ENCODE data around the gene DLD. TPM values are rescaled to one million over a fixed set of nuclear protein-coding genes. Genes with fewer than 3 reads are reported as not detected.

DLD gene
- total RNA-seq, 1 experiment from 2014 or later = 58.0 TPM

DNA sequence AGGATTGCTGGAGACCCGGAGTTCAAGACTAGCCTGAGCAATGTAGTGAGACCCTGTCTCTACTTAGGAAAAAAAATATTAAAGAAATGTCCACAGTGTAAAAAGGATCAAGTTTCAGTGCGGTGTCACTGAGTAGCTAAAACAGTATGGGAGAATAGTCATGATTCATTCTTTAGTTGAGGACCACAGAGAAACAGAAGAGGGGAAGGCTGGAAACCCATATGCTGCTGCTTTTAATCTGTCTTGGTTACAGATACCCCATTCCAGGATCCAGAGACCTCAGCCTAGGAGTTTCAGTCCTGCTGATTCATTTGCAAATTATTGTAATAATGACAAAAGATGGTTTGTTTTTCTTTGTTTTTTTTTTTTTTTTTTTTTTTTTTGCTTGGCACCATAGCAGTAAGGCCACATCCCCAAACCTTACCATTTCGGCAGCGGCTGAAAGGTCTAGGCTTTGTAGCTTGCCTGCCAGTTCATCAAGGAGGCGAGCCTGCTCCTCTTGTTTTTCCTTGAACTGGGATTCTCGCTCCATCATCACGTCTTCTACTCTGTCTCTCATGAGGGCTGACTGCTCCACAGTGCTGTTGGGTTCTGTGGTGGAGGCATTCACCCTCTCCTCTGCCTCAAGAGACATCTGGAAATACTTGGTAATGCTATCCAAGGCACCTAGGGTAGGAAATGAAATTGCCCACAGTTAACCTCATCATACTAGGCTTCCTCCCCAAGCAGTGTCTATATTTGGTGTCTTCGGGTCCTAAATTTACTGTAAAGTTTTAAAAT is 44.2 kb downstream of the DLD start:
- CTCF ChIA-PET = interaction anchor here (0.6 kb wide), 1 partner anchor 18 kb away, joined by 4 read pairs; no protein-coding TSS in a partner anchor
- Mint-ChIP-seq H3K27ac (ENCODE audit: unreplicated experiment) (no peak overlapping the region), H3K27me3 (ENCODE audit: unreplicated experiment) (no peaks in the 10 kb centered on the region), H3K36me3 (ENCODE audit: insufficient read depth, unreplicated experiment) (peaks cover 51% of the 10 kb centered on the region), H3K4me1 (ENCODE audit: low read depth, unreplicated experiment) (no peaks in the 10 kb centered on the region), H3K4me3 (ENCODE audit: low read depth, unreplicated experiment) (no peak overlapping the region), H3K9me3 (ENCODE audit: low read depth, unreplicated experiment) (no peaks in the 10 kb centered on the region)
- no TSS peak for BruUV-seq (replicated peaks)
- TF ChIP-seq CTCF (IDR thresholded peaks at IDR 0.05; ENCODE audit: unreplicated experiment) = no peak
- DNase-seq = no peak
- intact Hi-C loops (cut with micrococcal nuclease; ENCODE audit: unreplicated experiment) = no loop called here

GRCh38 chr7:107936312-107936711 is 45.3 kb downstream of the DLD start:
- no peak for TF ChIP-seq CTCF (IDR thresholded peaks at IDR 0.05; ENCODE audit: unreplicated experiment)
- CTCF ChIA-PET = no interaction called here
- DNase-seq = no peak
- Mint-ChIP-seq H3K4me1 (ENCODE audit: low read depth, unreplicated experiment) (no peaks in the 10 kb centered on the region), H3K27me3 (ENCODE audit: unreplicated experiment) (no peaks in the 10 kb centered on the region), H3K27ac (ENCODE audit: unreplicated experiment) (no peak overlapping the region), H3K4me3 (ENCODE audit: low read depth, unreplicated experiment) (no peak overlapping the region), H3K9me3 (ENCODE audit: low read depth, unreplicated experiment) (no peaks in the 10 kb centered on the region), H3K36me3 (ENCODE audit: insufficient read depth, unreplicated experiment) (peaks cover 47% of the 10 kb centered on the region)
- no TSS peak for BruUV-seq (replicated peaks)
- intact Hi-C loops (cut with micrococcal nuclease; ENCODE audit: unreplicated experiment) = no loop called here

DNA sequence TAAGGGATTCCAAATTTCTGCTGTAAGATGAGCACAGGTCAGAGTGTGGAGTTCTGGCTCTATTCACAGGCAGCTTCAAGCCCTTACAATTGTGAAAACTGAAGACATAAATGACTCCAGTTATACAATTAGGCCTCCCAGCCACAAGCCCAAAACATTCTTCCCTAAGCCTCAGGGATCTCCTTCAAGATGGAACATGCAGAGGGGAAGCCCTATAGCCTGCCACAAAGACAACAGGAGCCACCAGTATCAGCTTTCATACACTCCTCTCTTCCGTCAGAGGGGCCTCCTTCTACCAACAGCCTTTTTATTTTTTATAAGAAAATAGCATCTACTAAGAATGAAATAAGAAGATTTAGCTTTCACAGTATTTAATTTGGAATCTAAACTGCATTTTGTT is 46.5 kb downstream of the DLD start:
- CTCF ChIA-PET = no interaction called here
- Mint-ChIP-seq H3K9me3 (ENCODE audit: low read depth, unreplicated experiment) (no peaks in the 10 kb centered on the region), H3K4me1 (ENCODE audit: low read depth, unreplicated experiment) (no peaks in the 10 kb centered on the region), H3K4me3 (ENCODE audit: low read depth, unreplicated experiment) (no peak overlapping the region), H3K27ac (ENCODE audit: unreplicated experiment) (no peak overlapping the region), H3K36me3 (ENCODE audit: insufficient read depth, unreplicated experiment) (peaks cover 46% of the 10 kb centered on the region), H3K27me3 (ENCODE audit: unreplicated experiment) (no peaks in the 10 kb centered on the region)
- TF ChIP-seq CTCF (IDR thresholded peaks at IDR 0.05; ENCODE audit: unreplicated experiment) = no peak
- no TSS peak for BruUV-seq (replicated peaks)
- no peak for DNase-seq
- intact Hi-C loops (cut with micrococcal nuclease; ENCODE audit: unreplicated experiment) = no loop called here

DNA sequence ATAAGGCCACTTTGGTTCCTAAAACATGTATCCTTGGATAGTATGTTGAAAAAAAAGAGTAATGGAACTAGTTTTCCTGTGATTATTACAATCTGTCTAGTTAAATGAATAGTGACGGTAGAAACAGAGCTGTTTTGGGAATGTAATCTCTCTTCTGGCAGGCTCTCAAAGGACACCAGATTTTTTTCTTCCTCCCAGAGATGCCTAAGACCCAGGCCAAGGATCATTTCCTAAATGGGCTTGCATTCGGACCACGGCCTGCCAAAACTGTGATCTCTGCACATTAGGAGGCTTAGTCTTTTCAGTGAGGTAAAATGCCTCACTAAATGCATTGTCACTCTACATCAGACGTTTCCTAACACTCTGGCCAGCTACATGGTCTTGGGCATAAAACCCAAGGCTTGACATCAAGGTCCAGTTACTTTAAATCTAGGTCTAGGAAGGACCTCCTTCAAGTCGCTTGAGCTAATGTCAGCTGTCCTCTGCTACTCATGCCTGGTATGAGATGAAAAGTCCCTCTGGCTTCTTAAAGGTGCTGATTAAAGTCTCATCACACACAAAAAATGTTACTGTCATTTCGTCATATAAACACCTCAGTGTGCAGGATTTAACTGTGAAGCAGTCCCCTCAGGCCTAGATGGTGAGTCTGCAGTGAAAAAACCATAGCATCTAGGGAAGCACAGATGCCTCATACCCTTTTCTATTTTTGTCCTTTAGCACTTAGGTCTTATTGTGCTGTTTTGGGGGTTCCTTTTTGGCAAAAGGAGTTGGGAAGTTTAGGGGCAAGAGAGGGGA is 47.7 kb downstream of the DLD start:
- no peak overlapping the region for H3K27ac Mint-ChIP-seq (ENCODE audit: unreplicated experiment)
- CTCF ChIA-PET = no interaction called here

More for the DNA sequence above, 47.7 kb downstream of the DLD start:
- intact Hi-C loops (cut with micrococcal nuclease; ENCODE audit: unreplicated experiment) = no loop called here
- DNase-seq = no peak
- Mint-ChIP-seq H3K27me3 (ENCODE audit: unreplicated experiment) (no peaks in the 10 kb centered on the region), H3K4me1 (ENCODE audit: low read depth, unreplicated experiment) (no peaks in the 10 kb centered on the region), H3K36me3 (ENCODE audit: insufficient read depth, unreplicated experiment) (peaks cover 45% of the 10 kb centered on the region), H3K9me3 (ENCODE audit: low read depth, unreplicated experiment) (no peaks in the 10 kb centered on the region), H3K4me3 (ENCODE audit: low read depth, unreplicated experiment) (no peak overlapping the region)
- BruUV-seq (replicated peaks) = no TSS peak
- no peak for TF ChIP-seq CTCF (IDR thresholded peaks at IDR 0.05; ENCODE audit: unreplicated experiment)
